ENCODE measurements around the gene HSH2D.

DNA sequence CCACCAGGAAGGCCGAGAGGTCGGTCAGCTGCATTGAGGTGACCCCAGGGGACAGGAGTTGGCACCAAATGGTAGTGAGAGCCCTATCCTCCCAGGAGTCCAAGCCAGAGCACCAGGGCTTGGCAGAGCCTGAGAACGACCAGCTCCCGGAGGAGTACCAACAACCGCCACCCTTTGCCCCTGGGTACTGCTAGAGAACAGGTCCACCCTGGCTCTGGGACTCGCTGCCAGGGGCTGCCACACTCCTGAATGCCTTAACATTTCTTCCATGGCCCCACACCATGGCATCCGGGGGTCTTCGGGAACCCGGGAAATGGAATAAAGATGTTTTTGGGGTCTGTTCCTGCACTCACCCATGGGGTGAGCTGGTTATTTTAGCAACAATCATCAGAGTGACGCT, 14.1 kb downstream of the HSH2D start:
- TF ChIP-seq, protein P1, sequence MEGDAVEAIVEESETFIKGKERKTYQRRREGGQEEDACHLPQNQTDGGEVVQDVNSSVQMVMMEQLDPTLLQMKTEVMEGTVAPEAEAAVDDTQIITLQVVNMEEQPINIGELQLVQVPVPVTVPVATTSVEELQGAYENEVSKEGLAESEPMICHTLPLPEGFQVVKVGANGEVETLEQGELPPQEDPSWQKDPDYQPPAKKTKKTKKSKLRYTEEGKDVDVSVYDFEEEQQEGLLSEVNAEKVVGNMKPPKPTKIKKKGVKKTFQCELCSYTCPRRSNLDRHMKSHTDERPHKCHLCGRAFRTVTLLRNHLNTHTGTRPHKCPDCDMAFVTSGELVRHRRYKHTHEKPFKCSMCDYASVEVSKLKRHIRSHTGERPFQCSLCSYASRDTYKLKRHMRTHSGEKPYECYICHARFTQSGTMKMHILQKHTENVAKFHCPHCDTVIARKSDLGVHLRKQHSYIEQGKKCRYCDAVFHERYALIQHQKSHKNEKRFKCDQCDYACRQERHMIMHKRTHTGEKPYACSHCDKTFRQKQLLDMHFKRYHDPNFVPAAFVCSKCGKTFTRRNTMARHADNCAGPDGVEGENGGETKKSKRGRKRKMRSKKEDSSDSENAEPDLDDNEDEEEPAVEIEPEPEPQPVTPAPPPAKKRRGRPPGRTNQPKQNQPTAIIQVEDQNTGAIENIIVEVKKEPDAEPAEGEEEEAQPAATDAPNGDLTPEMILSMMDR (IDR thresholded peaks at IDR 0.05; ENCODE audit: low read depth, low read length): no peak
- no peak for TF ChIP-seq EZH2phosphoT487 (IDR thresholded peaks at IDR 0.05; ENCODE audit: low read depth)

Data from OCI-LY3 (cell line).